ENCODE results near the gene ATXN10.
A peak's percentile ranks its signal among the peaks of the same experiment; 100 is the strongest.

The ATXN10 gene

DNA sequence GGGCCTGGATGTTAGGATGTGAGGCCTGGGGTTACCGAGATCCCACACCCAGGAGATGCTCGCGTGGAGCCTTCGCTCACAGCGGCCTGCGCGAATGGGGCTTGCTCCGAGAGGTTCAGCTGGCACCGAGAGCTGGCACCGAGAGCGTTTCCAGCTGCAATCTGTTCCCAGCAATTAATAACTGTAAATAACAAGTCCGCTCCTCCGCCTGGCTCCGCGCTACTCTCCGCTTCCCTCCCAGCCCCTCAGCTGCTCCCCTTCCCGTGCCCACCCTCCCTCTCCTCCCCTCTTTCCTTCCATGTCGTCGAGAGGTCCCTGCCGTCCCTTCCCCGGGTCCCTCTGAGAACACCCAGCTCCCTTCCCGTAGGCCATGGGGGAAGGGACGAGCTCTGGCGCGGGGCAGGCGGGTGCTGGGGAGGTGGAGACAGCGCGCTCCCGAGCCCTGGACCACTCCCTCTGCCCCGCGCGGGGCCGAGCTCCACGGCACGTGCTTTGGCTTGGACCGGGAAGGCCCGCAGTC lies 194.6 kb downstream of the ATXN10 start:
- no peak for DNase-seq

GRCh38 chr22:45866646-45867117 lies 195.0 kb downstream of the ATXN10 start:
- no peak for DNase-seq

- no peak for DNase-seq
Observed at GRCh38 chr22:45867118-45867905, 195.7 kb downstream of the ATXN10 start.

DNA sequence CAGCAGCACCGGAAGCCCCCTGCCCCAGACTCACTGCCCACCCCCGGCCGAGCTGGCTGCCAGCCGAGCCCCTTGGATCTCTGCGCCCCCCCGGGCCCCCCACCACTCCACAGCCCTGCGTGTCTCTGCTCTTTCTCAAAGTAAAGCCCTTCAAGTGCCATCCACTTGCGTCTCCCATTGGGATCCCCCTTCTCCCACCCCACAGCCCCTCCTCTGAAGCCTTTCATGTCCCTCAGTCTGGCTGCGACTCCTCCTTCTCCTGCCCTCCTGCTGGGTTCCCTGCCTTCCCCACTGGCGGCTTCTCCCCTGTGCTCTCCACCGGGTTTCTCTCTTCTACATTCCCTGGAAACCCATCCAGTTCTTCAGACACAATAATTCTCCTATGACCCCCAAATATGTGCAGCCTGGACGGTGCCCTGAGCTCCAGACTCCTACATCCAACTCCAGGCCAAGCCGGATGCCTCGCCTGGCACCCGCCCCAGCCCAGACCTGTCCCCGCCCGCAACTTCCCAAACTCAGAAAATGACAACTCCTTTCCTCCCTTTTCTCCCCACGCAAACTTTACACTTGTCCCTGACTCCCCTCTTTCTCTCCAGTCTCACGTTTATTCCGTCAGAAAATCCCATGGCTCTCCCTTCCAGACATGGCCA lies 196.4 kb downstream of the ATXN10 start:
- DNase-seq = no peak

DNA sequence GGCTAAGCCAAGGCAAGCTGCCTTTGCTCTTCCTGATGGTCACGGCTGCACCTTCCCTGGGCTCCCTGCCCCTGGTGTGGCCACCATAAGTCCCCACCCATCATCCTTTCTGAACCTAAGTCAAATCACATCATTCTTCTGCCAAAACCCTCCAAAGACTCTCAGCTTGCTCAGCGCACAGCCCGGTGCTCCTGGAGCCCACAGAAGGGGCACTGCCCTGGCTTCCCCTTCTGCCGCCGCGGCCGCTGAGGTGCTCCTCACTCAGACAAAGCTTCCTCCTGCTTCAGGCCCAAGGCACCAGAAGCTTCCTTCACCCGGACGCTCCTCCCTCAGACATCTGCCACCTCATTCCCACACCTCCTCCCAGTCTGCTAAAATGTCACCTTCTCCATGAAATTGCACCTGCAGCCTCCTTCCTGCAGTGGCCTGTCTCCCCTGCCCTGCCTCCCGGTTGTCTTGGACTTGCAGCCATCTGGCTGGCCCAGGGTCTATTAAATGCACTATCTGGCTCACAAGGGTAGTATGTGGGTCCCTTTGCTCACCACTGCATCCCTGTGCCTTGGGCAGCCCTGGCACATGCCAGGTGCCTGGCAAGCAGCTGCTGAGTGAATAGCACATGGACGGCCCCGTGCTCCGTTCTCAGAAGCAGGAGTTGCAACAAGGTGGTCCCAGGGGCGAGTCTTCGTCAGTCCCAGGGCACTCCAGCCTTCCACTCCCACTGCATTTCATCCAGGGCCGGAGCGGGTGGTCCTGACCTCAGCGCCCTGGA lies 197.1 kb downstream of the ATXN10 start:
- no peak for DNase-seq

GRCh38 chr22:45869340-45869847 lies 197.8 kb downstream of the ATXN10 start:
- no peak for DNase-seq

DNA sequence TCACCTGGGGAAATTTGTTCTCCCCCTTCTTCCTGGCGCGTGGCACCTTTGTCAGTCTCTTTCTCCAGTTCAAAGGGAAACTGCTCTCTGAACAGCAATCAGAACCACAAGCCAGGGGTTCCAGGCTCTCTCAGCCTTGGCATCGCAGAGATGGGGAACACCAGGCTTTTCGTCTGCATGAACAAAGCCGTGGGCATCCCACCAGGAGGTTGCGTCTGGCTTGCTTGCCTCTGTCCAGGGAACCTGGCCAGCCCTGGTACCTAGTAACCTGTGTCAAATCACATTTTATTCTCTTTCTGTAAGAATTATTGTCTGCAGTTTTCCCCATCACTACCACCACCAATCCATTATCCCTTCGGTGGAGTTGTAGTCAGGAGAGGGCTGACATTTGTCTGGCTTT lies 198.4 kb downstream of the ATXN10 start:
- no peak for DNase-seq

GRCh38 chr22:45871721-45872120 lies 200.1 kb downstream of the ATXN10 start:
- DNase-seq = no peak

DNA sequence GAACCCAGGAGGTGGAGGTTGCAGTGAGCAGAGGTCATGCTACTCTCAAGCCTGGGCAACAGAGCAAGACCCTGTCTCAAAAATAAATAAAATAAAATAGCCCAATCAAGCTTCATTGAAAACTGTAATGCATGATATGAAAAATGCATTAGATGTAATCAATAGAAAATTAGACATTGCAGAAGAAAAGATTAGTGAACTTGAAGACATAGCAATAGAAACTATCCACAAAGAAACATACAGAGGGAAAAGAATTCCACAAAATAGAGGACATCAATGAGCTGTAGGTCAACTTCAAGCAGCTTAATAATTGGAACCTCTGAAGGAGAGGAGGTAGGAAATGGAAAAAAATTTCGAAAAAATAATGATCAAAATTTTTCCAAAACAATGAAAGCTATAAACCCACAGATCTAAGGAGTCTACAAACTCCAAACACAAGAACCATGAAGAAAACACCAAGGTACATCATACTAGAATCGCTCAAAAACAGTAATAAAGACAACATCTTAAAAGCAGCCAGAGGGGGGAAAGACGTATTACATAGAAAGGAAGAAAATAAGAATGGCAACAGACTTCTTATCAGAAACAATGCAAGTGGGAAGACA lies 201.1 kb downstream of the ATXN10 start:
- no peak for DNase-seq

- DNase-seq = no peak
Observed at GRCh38 chr22:45876136-45877035, 204.8 kb downstream of the ATXN10 start.

DNA sequence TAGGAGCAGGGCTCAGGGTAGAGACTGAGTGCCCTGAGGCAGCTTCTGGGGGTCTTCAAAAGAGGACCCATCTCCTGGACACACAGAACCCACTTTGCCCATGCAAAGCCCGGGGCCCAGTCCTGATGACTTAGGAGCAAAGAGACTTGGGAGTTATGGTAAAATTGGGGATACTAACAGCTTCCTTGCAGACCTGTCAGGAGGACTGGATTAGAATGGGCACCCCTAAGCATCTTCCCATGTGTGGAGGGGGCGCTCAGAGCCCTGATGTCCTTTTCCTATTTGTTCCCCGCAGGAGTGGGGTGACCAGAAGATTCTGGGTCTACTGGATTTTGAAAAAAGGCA lies 205.4 kb downstream of the ATXN10 start:
- no peak for DNase-seq

DNA sequence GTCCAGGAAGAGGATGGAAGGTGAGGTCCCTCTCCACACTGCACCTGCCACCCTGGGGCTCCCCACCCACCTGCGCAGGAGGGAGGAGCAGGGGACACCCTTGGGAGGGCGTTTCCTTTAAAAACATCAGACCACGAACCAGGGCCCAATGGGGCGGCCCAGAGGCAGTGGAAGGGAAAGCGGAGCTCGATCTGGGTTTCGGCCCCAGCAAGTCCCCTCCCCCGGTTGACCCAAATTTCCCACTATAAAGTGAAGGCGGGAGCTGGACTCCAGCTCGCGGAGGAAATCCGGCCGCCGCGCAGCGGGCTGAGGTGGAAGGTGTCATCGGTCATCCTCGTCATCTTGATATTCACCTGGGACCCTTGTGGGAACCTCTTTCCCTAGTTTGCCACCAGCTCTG lies 206.0 kb downstream of the ATXN10 start:
- DNase-seq = peak; percentile 42

- DNase-seq = peak; percentile 91
Observed at GRCh38 chr22:45878051-45878781, 206.6 kb downstream of the ATXN10 start.

GRCh38 chr22:45878901-45879551 lies 207.4 kb downstream of the ATXN10 start:
- peak; percentile 50 for DNase-seq

- DNase-seq = no peak
Observed at GRCh38 chr22:45879552-45879949, 207.9 kb downstream of the ATXN10 start.

- no peak for DNase-seq
Observed at GRCh38 chr22:45880091-45880715, 208.6 kb downstream of the ATXN10 start.

- DNase-seq = no peak
Observed at GRCh38 chr22:45880716-45881523, 209.3 kb downstream of the ATXN10 start.

GRCh38 chr22:45881524-45881875 lies 209.9 kb downstream of the ATXN10 start:
- DNase-seq = no peak

All from NCI-H1105 (cell line).